Medulla oblongata (tissue), 1 donor: ENCODE data around the gene ODAD4.
"Not testable (repeated sequence)": the region's sequence is repeated elsewhere in the genome, so short reads cannot be mapped to it uniquely, and the experiment has no call there.

Source experiments
- DNase-seq: peaks from one replicate; pipeline ENCODE4 v3.0.0-alpha.2; 2015; ENCODE audit errors: extremely low spot score

The ODAD4 gene

DNA sequence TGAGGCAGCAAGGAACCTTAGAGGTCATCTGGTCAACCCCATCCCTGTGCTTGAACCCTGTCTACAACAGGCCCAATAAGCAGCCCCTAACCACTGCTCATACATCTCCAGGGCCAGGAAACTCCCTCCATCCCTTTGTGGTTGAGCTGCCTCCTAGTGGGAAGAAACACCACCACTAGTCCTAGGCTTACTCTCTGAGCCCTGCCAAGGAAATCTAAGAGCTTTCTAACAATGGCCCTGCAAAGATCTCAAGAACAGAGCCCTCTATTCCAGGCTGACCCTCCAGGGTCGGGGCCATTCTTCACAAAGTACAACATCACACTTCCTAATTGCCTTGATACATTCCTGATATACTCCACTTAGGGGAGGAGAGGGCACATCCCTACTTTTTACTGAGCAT, 17.5 kb upstream of the ODAD4 start:
- no peak for DNase-seq

DNA sequence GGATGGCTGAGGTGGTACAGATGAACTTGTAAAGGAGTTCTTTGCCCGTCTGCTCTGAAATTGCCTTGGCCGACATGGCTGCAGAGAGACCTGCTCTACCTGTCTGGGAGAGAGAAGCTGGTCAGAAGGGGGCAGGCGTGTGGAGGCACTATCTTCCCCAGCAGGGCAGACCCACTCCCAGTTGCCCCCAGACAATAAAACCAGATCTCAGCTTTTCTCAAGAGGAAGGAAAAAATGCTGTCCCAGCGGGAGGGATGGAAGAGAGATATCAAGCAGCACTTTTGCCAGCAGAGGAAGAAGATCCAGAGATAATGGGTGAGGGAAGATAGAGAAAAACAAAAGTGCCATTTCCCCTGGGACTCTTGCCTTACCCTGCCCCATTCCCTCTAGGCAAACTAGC, 16.6 kb upstream of the ODAD4 start:
- DNase-seq, result no peak

DNA sequence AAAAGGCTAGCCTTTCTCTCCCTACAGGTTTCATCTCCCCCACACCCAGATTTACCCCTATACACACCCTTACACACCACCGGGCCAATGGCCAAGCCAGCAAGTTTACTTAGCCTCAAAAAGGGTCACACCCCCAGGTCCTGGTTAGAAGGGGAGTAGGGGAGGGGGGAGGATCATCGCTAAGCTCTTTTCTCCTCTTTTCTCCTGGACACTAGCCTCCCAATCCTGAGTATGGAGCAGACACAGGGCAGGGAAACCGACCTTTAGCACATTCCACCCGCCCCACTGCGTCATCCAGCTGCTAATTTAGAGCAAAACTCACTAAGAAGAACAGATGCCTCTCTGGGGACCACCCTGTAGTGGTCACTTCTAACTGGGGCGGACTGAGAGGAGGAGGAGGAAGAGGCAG, 16.1 kb upstream of the ODAD4 start:
- no peak for DNase-seq

DNA sequence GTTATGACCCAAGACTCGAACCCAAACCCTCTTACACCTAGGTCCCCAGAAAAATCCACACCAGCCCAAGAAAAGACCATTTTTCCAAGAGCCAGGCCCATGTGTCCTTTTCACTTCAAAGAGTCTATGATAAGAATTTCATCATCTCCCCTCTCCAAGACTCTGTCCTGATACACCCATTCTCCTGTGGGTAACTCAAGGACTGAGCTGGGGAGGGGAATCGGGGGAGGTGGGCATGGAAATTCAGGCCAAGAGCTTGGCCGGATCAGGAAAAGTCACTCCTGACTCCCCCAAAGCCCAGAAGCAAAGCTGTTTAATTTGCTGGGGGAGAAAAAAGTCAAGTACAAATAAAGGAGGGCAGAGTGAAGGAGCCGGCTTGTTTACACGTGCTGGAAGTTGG, 15.4 kb upstream of the ODAD4 start:
- DNase-seq, result no peak

DNA sequence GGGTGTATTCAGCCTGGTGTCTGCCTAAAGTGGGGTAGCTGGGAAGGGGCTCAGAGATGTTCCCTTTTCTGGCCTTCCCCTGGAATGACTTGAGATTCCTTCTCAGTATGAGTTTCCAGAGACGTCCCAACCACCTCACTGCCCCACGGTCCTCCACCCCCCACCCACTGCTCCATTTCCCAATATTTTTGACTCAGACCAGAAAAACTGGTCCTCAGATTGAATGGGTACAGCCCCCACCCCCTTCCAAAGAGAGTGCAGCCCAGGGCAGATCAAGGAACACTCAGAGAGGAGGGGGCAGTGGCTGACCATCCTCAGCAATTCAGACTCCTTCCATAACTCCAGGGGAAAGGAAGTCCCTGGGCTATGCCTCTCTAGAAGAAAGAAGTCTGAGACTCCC, 14.9 kb upstream of the ODAD4 start:
- DNase-seq, result no peak

DNA sequence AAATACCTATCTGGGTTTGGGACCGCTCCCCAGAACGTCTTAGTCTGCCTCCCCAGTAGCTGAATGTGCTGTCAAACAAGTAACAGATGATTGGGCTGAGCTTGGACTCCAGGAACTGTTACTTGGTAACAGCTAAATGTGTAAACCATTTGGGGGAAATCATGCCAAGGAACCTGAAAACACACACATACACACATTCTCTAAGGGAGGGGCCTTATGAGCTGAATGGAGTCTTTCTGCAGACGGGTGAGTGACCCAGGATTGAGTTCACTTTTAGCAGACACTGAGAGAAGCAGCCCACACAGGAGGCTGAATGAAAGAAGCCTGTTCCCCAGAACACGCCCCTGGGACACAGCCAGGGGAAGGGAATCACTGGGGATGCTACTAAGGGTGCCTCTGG, 13.2 kb upstream of the ODAD4 start:
- peak; percentile 58 for DNase-seq

DNA sequence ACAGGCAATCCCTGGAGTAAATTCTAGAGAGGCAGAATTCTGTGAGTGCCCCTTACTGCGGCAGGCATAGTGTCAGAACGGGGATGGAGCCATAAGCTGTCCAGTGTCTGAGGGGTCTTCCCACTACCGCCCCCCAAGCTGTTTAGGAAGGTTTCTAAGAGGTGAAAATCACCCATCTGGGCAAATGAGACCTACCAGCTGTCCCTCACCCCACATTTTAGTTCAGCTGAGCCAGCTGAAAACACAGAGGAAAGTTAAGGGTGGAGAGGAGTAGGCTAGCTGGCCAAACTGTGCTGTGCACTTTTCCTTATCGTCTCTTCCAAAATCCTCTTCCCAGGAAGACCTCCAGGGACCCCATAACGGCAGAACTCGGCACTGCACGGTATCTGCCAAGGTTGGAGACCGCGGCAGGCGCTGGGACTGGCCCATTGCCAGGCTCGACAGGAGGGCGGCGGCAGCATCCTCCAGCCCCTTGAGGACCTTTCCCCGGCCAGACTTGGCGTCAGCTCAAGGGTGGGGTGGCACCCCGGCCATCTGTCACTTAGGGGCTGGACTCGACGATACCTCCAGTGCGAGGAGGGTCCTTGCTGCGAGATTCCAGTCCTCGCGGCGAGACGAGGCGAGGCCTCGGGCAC, 12.6 kb upstream of the ODAD4 start:
- DNase-seq, result peak; percentile 30

DNA sequence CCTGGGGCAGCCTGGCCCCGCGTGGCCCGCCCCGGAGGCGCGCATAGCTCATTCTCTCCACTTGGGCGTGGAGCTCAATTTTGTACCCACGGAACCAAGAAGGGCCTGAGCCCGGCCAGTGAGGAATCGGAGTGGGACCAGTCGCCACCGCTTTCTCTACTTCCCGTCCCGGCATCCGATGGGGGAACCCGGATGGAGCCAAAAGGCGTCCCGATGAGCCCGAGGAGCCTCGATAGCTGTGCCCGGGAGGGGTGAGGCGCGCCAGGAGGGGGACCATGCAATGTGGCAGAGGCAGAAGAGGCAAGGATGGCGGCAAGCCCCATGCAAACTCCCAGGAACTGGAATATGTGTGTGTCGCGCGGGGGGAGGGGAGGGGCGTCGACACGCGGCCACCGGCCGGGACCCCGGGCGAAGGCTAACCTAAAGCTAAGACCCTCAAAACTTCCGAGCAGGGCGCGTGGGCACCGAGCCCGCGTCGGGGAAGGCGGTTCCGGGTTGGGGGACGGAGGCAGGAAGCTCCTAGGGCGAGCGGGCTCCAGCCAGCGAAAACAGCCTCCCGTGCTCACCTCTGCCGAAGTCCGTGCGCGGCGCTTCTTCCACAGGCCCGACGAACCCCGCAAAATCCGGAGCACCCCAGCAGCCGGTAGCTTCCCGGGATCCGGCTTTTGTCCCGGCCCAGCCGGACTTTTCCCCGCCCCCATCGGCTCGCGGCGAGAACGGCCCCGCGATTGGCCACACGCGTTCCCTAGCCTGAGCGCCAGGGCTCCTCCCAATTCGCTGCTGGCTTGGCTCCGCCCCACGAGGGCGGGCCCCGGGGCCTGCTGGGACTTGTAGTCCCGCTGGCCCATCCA, 11.9 kb upstream of the ODAD4 start, which contains the start of gene ACLY:
TSS of gene ACLY (minus strand) at position 638 of the 851 bp plus-strand sequence. CDS start 5,078 bp downstream, outside the sequence.
- DNase-seq, result peak; percentile 99

DNA sequence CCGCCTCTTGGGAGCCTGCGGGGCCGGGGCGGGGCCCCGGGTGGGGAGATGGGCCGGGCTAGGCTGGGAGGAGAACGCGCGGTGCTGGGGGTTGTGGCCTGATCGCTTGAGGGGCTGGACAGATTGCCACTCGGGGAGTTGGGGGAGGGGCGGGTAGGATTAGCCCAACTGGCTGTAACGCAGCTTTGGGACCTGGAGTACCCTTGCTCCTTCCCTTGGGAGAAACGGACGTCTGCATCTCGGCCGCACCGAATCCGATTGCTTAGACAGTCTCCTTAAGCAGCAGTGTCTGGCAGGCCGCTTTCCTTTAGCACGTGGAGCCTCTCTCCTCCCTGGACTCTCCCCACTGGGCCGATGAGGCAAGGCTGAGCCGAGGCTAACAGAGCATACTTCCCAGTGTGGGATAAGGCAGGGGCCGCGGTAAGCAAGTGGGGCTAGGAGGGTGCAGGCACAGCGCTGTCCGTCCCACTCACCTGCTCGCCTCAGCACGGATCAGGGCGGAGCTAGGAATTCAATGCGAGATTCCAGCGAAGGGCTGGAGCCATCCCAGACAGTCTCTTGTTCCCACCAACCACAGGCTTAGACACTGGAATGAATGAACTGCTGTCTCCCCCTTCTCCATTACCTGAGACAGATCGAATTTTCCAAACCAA, 11.1 kb upstream of the ODAD4 start:
- DNase-seq, result no peak

DNA sequence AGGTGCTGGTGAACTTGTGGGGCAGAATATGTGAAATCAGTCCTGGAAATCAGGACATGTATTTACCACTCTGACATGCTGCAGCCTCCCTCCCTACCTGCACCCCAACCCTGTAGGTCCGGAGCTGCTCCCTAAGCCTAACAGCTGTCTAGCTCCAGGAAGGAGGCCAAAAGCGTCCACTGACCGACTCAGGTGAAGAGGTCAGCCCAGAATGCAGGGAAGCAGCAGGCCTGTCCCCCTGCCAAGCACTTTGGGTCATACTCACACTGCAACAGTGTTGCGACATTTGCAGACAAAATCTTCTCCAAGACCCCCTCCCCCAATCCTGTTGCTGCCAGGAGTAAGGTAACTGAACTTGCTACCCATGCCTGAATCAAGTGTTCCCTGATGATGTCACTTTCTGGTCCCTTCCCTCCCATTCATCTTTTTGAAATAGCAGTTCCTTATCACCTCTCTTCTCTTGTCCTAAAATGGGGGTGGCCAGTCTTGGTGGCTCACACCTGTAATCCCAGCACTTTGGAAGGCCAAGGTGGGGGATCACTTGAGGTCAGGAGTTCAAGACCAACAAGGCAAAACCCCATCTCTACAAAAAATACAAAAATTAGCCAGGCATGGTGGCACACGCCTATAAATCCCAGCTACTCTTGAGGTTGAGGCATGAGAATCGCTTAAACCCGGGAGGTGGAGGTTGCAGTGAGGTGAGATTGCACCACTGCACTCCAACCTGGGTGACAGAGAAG, 10.4 kb upstream of the ODAD4 start:
- no peak for DNase-seq

DNA sequence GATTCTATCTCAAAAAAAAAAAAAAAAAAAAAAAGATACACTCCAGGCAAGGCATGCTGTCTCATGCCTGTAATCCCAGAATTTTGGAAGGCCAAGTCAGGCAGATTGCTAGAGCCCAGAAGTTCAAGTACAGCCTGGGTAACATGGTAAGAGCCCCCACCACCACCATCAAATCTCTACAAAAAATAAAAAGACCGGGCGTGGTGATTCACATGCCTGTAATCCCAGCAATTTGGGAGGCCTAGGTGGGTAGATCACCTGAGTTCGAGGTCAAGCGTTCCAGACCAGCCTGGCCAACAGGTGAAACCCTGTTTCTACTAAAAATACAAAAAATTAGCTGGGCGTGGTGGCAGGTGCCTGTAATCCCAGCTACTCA, 9.8 kb upstream of the ODAD4 start:
- DNase-seq, result no peak

DNA sequence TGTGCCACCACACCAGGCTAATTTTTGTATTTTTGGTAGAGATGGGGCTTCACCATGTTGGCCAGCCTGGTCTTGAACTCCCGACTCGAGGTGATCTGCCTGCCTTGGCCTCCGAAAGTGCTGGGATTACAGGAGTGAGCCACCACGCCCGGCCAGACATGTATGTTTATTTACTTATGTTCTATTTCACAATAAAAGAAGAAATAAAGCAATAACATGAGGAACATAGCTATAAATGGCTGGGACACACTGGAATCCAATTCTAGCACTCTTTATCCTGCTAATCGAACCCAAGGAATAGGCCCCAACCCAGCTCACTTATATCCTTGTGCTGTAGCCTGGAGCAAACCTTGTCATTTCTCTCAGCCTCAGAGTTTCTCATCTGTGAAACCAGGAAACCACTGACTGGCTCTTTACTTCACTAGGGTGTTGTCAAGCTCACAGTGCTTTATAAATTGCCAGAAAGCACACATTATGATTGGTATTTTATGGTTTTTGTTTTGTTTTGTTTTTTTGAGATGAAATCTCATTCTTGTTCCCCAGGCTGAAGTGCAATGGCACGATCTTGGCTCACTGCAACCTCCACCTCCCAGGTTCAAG, 4.3 kb upstream of the ODAD4 start:
- no peak for DNase-seq

DNA sequence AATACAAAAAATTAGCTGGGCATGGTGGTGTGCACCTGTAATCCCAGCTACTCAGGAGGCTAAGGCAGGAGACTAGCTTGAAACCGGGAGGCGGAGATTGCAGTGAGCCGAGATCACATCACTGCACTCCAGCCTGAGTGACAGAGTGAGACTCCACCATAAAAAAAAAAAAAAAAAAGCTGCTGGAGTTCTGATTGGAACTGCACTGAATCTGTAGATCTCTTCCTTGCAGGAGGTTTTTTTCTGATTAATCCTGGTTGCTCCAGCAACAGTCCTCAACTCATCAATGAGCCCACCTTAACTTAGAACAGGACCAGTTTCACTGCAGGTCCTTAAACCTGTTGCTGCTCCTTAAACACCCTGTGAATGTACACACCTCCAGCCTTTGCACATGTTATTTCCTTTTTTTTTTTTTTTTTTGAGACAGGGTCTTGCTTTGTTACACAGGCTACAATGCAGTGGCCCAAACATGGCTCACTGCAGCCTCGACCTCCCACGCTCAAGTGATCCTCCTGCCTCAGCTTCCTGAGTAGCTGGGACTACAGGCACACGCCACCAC, 1.6 kb upstream of the ODAD4 start:
- DNase-seq, result no peak

DNA sequence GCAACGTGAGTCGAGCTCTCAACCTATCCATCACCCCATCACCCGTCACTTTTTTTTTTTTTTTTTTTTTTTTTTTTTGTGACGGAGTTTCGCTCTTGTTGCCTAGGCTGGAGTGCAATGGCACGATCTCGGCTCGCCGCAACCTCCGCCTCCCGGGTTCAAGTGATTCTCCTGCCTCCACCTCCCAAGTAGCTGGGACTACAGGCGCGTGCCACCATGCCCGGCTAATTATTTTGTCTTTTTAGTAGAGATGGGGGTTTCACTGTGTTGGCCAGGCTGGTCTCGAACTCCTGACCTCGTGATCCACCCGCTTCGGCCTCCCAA, 378 bp downstream of the ODAD4 start:
- DNase-seq, result not testable (repeated sequence)

DNA sequence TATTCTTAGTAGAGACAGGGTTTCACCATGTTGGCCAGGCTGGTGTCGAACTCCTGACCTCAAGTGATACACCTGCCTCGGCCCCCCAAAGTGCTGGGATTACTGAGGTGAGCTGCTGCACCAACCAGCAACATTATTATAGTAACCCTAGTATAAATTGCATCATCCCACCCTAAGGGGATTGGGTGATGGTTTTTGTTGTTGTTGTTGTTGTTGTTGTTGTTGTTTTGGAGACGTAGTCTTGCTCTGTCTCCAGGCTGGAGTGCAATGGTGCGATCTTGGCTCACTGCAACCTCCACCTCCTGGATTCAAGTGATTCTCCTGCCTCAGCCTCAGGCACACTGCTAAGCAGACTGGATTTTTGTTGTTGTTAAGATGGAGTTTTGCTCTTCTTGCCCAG, 1.3 kb downstream of the ODAD4 start:
- not testable (repeated sequence) for DNase-seq

DNA sequence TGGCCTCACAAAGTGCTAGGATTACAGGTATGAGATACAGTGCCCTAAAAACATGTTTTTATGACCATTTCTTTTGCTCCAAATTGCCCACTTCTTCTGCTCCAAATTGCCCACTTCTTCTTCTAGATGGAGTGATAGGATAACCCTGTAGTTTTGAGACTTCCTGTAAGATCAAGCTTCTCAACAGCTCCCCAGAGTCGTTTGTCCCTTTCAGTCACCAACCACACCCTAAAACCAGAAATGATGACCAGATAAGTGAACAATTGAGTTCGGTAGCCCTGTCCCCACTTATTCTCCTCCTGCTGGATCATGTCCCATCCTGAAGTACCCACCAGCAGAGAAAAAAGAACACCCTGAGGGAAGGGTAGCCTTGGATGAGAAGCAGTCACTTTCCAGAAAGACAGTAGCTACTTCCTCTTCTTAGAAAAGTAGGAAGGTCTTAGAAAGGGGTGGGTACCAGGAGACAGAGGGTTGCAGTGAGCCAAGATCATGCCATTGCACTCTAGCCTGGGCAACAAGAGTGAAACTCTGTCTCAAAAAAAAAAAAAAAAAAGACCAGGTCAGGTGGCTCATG, 2.5 kb downstream of the ODAD4 start:
- peak; percentile 40 for DNase-seq

DNA sequence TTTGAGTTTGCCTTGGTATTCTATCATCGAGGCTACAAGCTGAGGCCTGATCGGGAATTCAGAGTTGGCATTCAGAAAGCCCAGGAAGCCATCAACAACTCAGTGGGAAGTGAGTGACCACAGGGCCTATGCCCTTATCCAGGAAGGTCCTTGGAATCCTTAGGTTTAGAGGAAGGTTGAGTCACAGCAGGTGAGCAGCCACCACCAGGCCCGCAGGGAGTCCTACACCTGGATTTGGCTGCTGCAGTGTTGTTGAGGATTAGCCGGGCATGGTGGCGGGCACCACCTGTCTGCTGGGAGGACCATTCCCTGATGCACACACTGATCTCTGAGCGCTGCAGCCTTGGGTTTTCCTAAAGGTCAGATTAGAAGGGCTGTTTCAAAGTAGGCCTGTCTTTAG, 5.2 kb downstream of the ODAD4 start:
- no peak for DNase-seq

DNA sequence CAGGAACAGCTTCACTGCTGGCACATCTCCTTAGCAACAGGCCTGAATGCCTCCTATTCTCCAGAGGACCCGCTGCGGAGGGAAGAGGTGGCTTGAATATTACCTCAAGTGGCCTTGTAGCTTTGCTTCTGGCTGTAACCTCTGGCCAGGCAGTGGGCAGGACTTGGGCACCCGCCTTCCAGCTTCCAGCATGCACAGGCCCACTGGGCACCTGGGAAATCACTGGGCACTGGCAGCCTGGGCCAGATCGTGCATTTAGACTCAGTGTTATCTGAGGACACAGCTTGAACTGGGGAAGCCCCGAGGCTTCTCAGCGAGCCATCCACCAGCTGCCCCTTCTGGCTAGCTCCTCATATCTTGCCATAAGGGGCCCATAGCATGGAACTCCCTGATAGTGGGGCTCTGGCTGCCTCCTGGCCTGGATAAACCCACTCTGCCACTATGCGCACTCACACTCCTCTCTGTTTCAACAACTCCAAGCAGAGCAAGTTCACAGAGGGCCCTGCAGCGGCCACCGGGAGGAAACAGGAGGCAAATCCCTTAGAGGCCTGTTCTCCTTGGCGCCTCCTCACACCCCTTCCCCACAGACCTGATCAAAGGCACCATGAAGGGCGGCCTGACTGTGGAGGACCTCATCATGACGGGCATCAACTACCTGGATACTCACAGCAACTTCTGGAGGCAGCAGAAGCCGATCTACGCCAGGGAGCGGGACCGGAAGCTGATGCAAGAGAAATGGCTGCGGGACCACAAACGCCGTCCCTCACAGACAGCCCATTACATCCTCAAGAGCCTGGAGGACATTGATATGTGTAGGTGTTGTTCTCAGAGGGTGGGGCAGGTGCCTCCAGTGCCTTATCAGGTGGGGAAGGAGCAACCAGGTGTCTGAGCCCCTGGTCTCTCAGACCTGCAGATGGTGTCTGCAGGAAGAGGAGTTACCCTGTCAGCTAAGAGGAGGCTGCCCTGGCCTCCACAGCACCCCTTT, 7.8 kb downstream of the ODAD4 start:
- DNase-seq, result no peak

DNA sequence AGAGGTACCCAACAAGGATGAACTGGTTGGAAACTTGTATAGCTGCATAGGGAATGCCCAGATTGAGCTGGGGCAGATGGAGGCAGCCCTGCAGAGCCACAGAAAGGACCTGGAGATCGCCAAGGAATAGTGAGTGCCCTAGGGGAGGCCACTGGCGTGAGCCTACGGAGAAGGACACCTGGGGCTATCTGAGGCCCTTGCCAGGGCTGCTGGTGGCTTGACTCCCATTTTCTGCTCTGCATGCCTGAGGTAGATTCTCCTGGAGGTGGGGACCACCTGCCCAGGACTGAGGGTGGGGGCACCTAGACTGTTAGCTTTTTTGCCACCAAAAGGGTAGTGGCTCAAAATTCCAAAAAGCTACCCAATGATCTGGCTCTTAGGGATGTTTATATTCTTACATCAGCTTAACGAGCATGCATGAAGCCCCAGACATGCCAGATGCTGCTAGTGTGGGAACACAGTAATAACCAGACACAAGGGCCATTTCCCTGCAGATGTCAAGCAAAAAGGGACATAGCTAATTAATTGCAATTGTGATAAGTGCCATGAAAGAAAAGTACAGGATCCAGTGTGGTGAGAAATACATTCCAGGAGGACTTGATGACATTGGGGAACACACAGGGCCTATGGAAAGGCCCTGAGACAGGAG, 8.8 kb downstream of the ODAD4 start:
- DNase-seq, result no peak
